ENCODE results near the gene OSBPL7. TPM values are rescaled to one million over a fixed set of nuclear protein-coding genes. Genes with fewer than 3 reads are reported as not detected.
A peak's percentile ranks its signal among the peaks of the same experiment; 100 is the strongest.

Gene OSBPL7
- total RNA-seq, 6 experiments from 2014 or later: 0.62 to 2.2 (median 1.4) TPM

- H3K9me3 ChIP-seq: no peaks in the 10 kb centered on the region
- H3K36me3 ChIP-seq: no peaks in the 10 kb centered on the region
- no peak overlapping the region for H3K27ac ChIP-seq
- H3K4me3 ChIP-seq: no peak overlapping the region
- intact Hi-C loops (cut with DNase I): no loop called here
- no peak for TF ChIP-seq CTCF (IDR thresholded peaks at IDR 0.05)
- TF ChIP-seq POLR2A (IDR thresholded peaks at IDR 0.05): no peak
- ATAC-seq: no peak
- H3K27me3 ChIP-seq: peaks cover 5 to 9% of the 10 kb centered on the region in 2 donors
- H3K4me1 ChIP-seq: peaks cover 0 to 8% (median 0%) of the 10 kb centered on the region in 4 donors
- 52% methylated on average over 5 of the region's 5 CpGs for WGBS (ENCODE audit: insufficient coverage, low coverage, low lambda C conversion rate, missing lambda C conversion rate)
- peak in 1 of 3 donors; percentile 11 for DNase-seq
These were observed 32.0 kb upstream of the OSBPL7 start for GRCh38 chr17:47853616-47854015.

- H3K4me1 ChIP-seq: peaks cover 0 to 8% (median 0%) of the 10 kb centered on the region in 4 donors
- no peak overlapping the region for H3K4me3 ChIP-seq
- ATAC-seq (no peak), DNase-seq (peak in 1 of 3 donors; percentile 26)
- H3K27ac ChIP-seq: no peak overlapping the region
- no peaks in the 10 kb centered on the region for H3K9me3 ChIP-seq
- TF ChIP-seq POLR2A (IDR thresholded peaks at IDR 0.05) (no peak), CTCF (IDR thresholded peaks at IDR 0.05) (no peak)
- intact Hi-C loops (cut with DNase I): no loop called here
- WGBS (ENCODE audit: insufficient coverage, low coverage, low lambda C conversion rate, missing lambda C conversion rate): 22% methylated on average over 32 of the region's 32 CpGs
- peaks cover 5 to 13% of the 10 kb centered on the region in 2 donors for H3K27me3 ChIP-seq
- H3K36me3 ChIP-seq: no peaks in the 10 kb centered on the region
These were observed 30.7 kb upstream of the OSBPL7 start for GRCh38 chr17:47852113-47852949.

GRCh38 chr17:47851764-47852112 lies 30.1 kb upstream of the OSBPL7 start:
- H3K4me3 ChIP-seq: no peak overlapping the region
- WGBS (ENCODE audit: insufficient coverage, low coverage, low lambda C conversion rate, missing lambda C conversion rate): 25% methylated on average over 11 of the region's 11 CpGs
- H3K27ac ChIP-seq: no peak overlapping the region
- peaks cover 0 to 8% (median 0%) of the 10 kb centered on the region in 4 donors for H3K4me1 ChIP-seq
- H3K36me3 ChIP-seq: no peaks in the 10 kb centered on the region
- H3K9me3 ChIP-seq: no peaks in the 10 kb centered on the region
- DNase-seq (peak in 1 of 3 donors; percentile 32), ATAC-seq (no peak)
- TF ChIP-seq POLR2A (IDR thresholded peaks at IDR 0.05) (no peak), CTCF (IDR thresholded peaks at IDR 0.05) (no peak)
- H3K27me3 ChIP-seq: peaks cover 5 to 19% of the 10 kb centered on the region in 2 donors
- intact Hi-C loops (cut with DNase I): no loop called here

DNA sequence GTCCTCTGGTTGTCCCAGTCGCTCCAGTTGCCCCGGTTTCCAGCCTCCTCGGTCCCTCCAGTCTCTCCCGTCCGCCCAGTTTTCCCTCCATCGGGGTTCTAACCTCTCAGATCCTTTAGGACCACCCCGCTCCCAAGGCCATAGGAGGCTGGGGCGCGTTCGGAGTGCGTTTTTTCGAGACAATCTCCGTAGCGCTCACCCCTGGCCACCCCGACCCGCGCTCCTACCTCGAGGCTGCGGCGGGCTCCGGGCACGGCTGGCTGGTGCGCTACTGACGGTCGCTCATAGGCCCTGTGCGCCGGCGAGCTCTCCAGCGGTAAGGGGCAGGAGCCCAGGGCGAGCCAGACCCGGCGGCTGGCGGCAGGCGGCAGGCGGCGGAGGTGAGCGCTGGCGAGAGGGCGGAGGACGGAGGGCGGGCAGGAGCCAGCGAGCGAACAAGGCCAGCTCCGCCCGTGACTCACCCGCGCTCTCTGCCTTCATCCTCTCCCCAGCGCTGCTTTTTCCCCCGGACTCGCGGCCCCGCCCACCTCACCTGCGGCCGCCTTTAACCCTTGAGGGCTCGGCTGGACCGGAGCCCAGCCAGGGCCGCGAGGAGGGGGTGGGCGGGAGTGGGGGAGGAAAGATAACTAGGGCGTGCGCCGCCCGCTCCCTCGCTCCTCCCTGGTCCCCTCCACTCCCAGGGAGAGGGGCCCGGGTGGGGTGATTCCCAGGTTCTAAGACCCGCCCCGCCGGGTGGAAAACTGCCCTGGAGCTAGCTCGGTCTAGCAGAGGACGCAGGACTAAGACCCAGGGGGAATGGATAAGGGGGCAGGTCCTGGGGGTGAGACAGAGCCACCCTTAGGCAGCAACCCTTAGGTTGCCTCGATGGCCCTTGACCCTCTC lies 29.3 kb upstream of the OSBPL7 start, which contains the start of gene SP6:
Gene SP6 (minus strand): TSS at position 472 of the 882 bp plus-strand sequence. CDS start 2,734 bp downstream, outside the sequence.
- H3K36me3 ChIP-seq: no peaks in the 10 kb centered on the region
- H3K27me3 ChIP-seq: peaks cover 5 to 23% of the 10 kb centered on the region in 2 donors
- peaks cover 0 to 8% (median 0%) of the 10 kb centered on the region in 4 donors for H3K4me1 ChIP-seq
- no peak within 1 kb of the TSS for H3K27ac ChIP-seq
- peak within 1 kb of the TSS in 1 of 3 donors; percentile 31 for H3K4me3 ChIP-seq
- no peaks in the 10 kb centered on the region for H3K9me3 ChIP-seq
- no peak for TF ChIP-seq POLR2A (IDR thresholded peaks at IDR 0.05)
- TF ChIP-seq CTCF (IDR thresholded peaks at IDR 0.05): peak in 3 of 4 donors; percentile 14 to 37 (median 35)
- 3% methylated on average over 20 of the region's 71 CpGs for WGBS (ENCODE audit: insufficient coverage, low coverage, low lambda C conversion rate, missing lambda C conversion rate)
- ATAC-seq (peak; percentile 91 to 97 (median 94)), DNase-seq (peak; percentile 72 to 84 (median 76))
- intact Hi-C loops (cut with DNase I): no loop called here
